IPS-15b (cell line): ENCODE data around the gene AUTS2.

Source experiments
- H3K27me3 ChIP-seq: one replicate; pipeline ENCODE4 v1.6.1; 2013; ENCODE audit warnings: low read length; ENCODE audit not compliant: control insufficient read depth, insufficient read depth
- H3K36me3 ChIP-seq: one replicate; pipeline ENCODE4 v1.6.1; 2013; ENCODE audit warnings: low read length; ENCODE audit not compliant: control insufficient read depth, insufficient read depth
- H3K4me1 ChIP-seq: one replicate; pipeline ENCODE4 v1.6.1; 2013; ENCODE audit warnings: mild to moderate bottlenecking, low read length; ENCODE audit not compliant: control insufficient read depth, insufficient read depth
- H3K4me3 ChIP-seq: one replicate; pipeline ENCODE4 v1.5.1; 2013; ENCODE audit warnings: low read depth, low read length
- H3K9ac ChIP-seq: one replicate; pipeline ENCODE4 v1.6.1; 2013; ENCODE audit warnings: low read depth, mild to moderate bottlenecking, low read length
- H3K9me3 ChIP-seq: one replicate; pipeline ENCODE4 v1.6.1; 2013; ENCODE audit warnings: mild to moderate bottlenecking, low read length; ENCODE audit not compliant: control insufficient read depth, insufficient read depth

The AUTS2 gene

GRCh38 chr7:70577078-70577477 is 978.8 kb downstream of the AUTS2 start:
- Histone ChIP-seq H3K4me3 (no peak overlapping the region), H3K27me3 (no peaks in the 10 kb centered on the region), H3K36me3 (no peaks in the 10 kb centered on the region), H3K9me3 (no peaks in the 10 kb centered on the region), H3K9ac (no peak overlapping the region), H3K4me1 (peaks cover 2% of the 10 kb centered on the region)

- no peaks in the 10 kb centered on the region for H3K36me3 ChIP-seq
- no peaks in the 10 kb centered on the region for H3K9me3 ChIP-seq
- no peak overlapping the region for H3K9ac ChIP-seq
- no peak overlapping the region for H3K4me3 ChIP-seq
- peaks cover 9% of the 10 kb centered on the region for H3K4me1 ChIP-seq
- no peaks in the 10 kb centered on the region for H3K27me3 ChIP-seq
Measured at GRCh38 chr7:70578131-70578530, 979.9 kb downstream of the AUTS2 start.

- H3K36me3 ChIP-seq = no peaks in the 10 kb centered on the region
- no peak overlapping the region for H3K4me3 ChIP-seq
- H3K9ac ChIP-seq = no peak overlapping the region
- peaks cover 13% of the 10 kb centered on the region for H3K4me1 ChIP-seq
- H3K9me3 ChIP-seq = no peaks in the 10 kb centered on the region
- no peaks in the 10 kb centered on the region for H3K27me3 ChIP-seq
Measured at GRCh38 chr7:70579397-70580097, 981.3 kb downstream of the AUTS2 start.

GRCh38 chr7:70580161-70580560 is 981.9 kb downstream of the AUTS2 start:
- H3K9ac ChIP-seq = no peak overlapping the region
- no peaks in the 10 kb centered on the region for H3K27me3 ChIP-seq
- H3K4me3 ChIP-seq = no peak overlapping the region
- H3K9me3 ChIP-seq = no peaks in the 10 kb centered on the region
- H3K36me3 ChIP-seq = no peaks in the 10 kb centered on the region
- H3K4me1 ChIP-seq = peaks cover 16% of the 10 kb centered on the region

- no peak overlapping the region for H3K9ac ChIP-seq
Measured at GRCh38 chr7:70582927-70583895, 984.9 kb downstream of the AUTS2 start.

GRCh38 chr7:70583965-70584883 is 985.9 kb downstream of the AUTS2 start:
- no peak overlapping the region for H3K4me3 ChIP-seq
- H3K4me1 ChIP-seq = peaks cover 28% of the 10 kb centered on the region
- H3K9me3 ChIP-seq = no peaks in the 10 kb centered on the region
- no peaks in the 10 kb centered on the region for H3K36me3 ChIP-seq
- H3K27me3 ChIP-seq = no peaks in the 10 kb centered on the region
- no peak overlapping the region for H3K9ac ChIP-seq

More at GRCh38 chr7:70582927-70583895, 984.9 kb downstream of the AUTS2 start:
- H3K4me3 ChIP-seq = no peak overlapping the region
- peaks cover 21% of the 10 kb centered on the region for H3K4me1 ChIP-seq
- H3K9me3 ChIP-seq = no peaks in the 10 kb centered on the region
- H3K36me3 ChIP-seq = no peaks in the 10 kb centered on the region
- no peaks in the 10 kb centered on the region for H3K27me3 ChIP-seq

- Histone ChIP-seq H3K4me3 (no peak overlapping the region), H3K36me3 (no peaks in the 10 kb centered on the region), H3K4me1 (peaks cover 28% of the 10 kb centered on the region), H3K9me3 (no peaks in the 10 kb centered on the region), H3K27me3 (no peaks in the 10 kb centered on the region), H3K9ac (no peak overlapping the region)
Measured at GRCh38 chr7:70585071-70585470, 986.8 kb downstream of the AUTS2 start.

GRCh38 chr7:70586822-70587221 is 988.5 kb downstream of the AUTS2 start:
- Histone ChIP-seq H3K4me1 (peaks cover 28% of the 10 kb centered on the region), H3K27me3 (no peaks in the 10 kb centered on the region), H3K4me3 (no peak overlapping the region), H3K36me3 (no peaks in the 10 kb centered on the region), H3K9me3 (no peaks in the 10 kb centered on the region), H3K9ac (no peak overlapping the region)

- H3K9me3 ChIP-seq = no peaks in the 10 kb centered on the region
Measured at GRCh38 chr7:70587739-70588138, 989.5 kb downstream of the AUTS2 start.

GRCh38 chr7:70588191-70588921 is 990.1 kb downstream of the AUTS2 start:
- no peaks in the 10 kb centered on the region for H3K27me3 ChIP-seq
- H3K4me1 ChIP-seq = peaks cover 18% of the 10 kb centered on the region
- H3K9ac ChIP-seq = no peak overlapping the region
- no peaks in the 10 kb centered on the region for H3K9me3 ChIP-seq
- H3K36me3 ChIP-seq = no peaks in the 10 kb centered on the region
- H3K4me3 ChIP-seq = no peak overlapping the region

More at GRCh38 chr7:70587739-70588138, 989.5 kb downstream of the AUTS2 start:
- Histone ChIP-seq H3K9ac (no peak overlapping the region), H3K27me3 (no peaks in the 10 kb centered on the region), H3K4me3 (no peak overlapping the region), H3K4me1 (peaks cover 19% of the 10 kb centered on the region), H3K36me3 (no peaks in the 10 kb centered on the region)

GRCh38 chr7:70589010-70589409 is 990.7 kb downstream of the AUTS2 start:
- no peak overlapping the region for H3K9ac ChIP-seq
- H3K27me3 ChIP-seq = no peaks in the 10 kb centered on the region
- H3K4me3 ChIP-seq = no peak overlapping the region
- H3K4me1 ChIP-seq = peaks cover 15% of the 10 kb centered on the region
- no peaks in the 10 kb centered on the region for H3K9me3 ChIP-seq
- no peaks in the 10 kb centered on the region for H3K36me3 ChIP-seq
